ENCODE data around the gene CALR. TPM values are rescaled to one million over a fixed set of nuclear protein-coding genes. Genes with fewer than 3 reads are reported as not detected.

Gene CALR
- total and polyA plus RNA-seq, 9 of the 15 experiments (the other 6 are each of a cell fraction or from before 2014, with no cell fraction given): 126 to 811 (median 642) TPM

GRCh38 chr19:12956446-12957388, 18.3 kb downstream of the CALR start, which contains the start of gene GADD45GIP1 (continued):
- 0 out of 2 replicates have a peak, but pooled peaks have one; percentile 49 for TF ChIP-seq ATF6 (CRISPR knock-in tag; IDR thresholded peaks at IDR 0.05)
- TF ChIP-seq ZNF695 (CRISPR knock-in tag; IDR thresholded peaks at IDR 0.05): no peak
- no peak for TF ChIP-seq ETV1 (tag; conservative IDR thresholded peaks at IDR 0.05; ENCODE audit: low read depth)
- peak in 1 of 2 experiments; percentile 54; a peak in 3 of 4 replicates for TF ChIP-seq NRF1 (conservative IDR thresholded peaks at IDR 0.05 in 1 of 2, IDR thresholded peaks at IDR 0.05 in 1 of 2)
- peak; percentile 30; the same call in 1 of the 2 replicates for TF ChIP-seq XRCC5 (IDR thresholded peaks at IDR 0.05; ENCODE audit: low read depth, low read length)
- TF ChIP-seq MAZ (CRISPR knock-in tag; conservative IDR thresholded peaks at IDR 0.05 in 1 of 2, IDR thresholded peaks at IDR 0.05 in 1 of 2): peak; percentile 35 to 53; a peak in 2 of 4 replicates
- TF ChIP-seq LARP7 (IDR thresholded peaks at IDR 0.05): no peak
- TF ChIP-seq POU5F1 (IDR thresholded peaks at IDR 0.05; ENCODE audit: borderline replicate concordance, low read depth, low read length, partially characterized antibody): no peak
- no peak for TF ChIP-seq TAF7 (tag; IDR thresholded peaks at IDR 0.05)
- TF ChIP-seq EHMT2 (IDR thresholded peaks at IDR 0.05): no peak
- TF ChIP-seq ZFP91 (CRISPR knock-in tag; IDR thresholded peaks at IDR 0.05): no peak; the same call in 1 of the 2 replicates
- TF ChIP-seq NEUROD1 (IDR thresholded peaks at IDR 0.05; ENCODE audit: borderline replicate concordance, low read depth, low read length, partially characterized antibody): peak; percentile 35
- TF ChIP-seq MYC (IDR thresholded peaks at IDR 0.05; ENCODE audit: low read depth, low read length): peak; percentile 75
- TF ChIP-seq MYC (CRISPR knock-in tag; IDR thresholded peaks at IDR 0.05; ENCODE audit: borderline replicate concordance, low read depth): 0 out of 2 replicates have a peak, but pooled peaks have one; percentile 50
- TF ChIP-seq ZNF431 (CRISPR knock-in tag; IDR thresholded peaks at IDR 0.05): 0 out of 2 replicates have a peak, but pooled peaks have one; percentile 60
- peak; percentile 92 for TF ChIP-seq TBP (optimal IDR thresholded peaks at IDR 0.05; ENCODE audit: low read depth, low read length)
- no peak for TF ChIP-seq MBD2 (IDR thresholded peaks at IDR 0.05; ENCODE audit: borderline replicate concordance, low read depth)
- no peak for TF ChIP-seq TCF15 (CRISPR knock-in tag; IDR thresholded peaks at IDR 0.05)
- no peak for TF ChIP-seq PTTG1 (tag; IDR thresholded peaks at IDR 0.05; ENCODE audit: low read depth)
- TF ChIP-seq HMGN3 (IDR thresholded peaks at IDR 0.05; ENCODE audit: borderline replicate concordance, extremely low read depth, insufficient read length, low read depth, low read length): peak; percentile 80
- peak; percentile 96 for TF ChIP-seq SIN3B (IDR thresholded peaks at IDR 0.05; ENCODE audit: low read depth)
